ENCODE data around the gene SETD1A. TPM values are rescaled to one million over a fixed set of nuclear protein-coding genes. Genes with fewer than 3 reads are reported as not detected.
"Not testable (repeated sequence)": the region's sequence is repeated elsewhere in the genome, so short reads cannot be mapped to it uniquely, and the experiment has no call there.

Gene SETD1A
- total and polyA plus RNA-seq, 12 donors = 2.3 to 40.1 (median 12.8) TPM

DNA sequence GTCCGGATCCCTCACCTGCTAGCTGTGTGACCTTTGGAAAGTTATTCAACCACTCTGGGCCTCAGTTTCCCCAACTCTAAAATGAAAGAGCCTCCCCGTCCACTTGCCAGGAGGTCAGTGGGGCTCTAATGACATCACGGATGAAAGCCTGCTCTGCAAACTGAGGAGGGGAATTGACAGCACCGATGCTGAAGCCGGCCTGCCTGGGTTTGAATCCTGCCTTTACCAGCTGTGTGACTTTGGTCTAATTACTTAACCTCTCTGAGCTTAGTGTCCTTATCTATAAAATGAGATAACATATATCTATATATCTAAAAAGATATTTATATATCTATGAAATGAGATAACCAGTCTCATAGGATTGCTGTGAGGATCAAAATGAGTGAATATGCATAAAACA, 51.0 kb downstream of the SETD1A start:
- 71 to 76% (median 75%) methylated on average over 5 of the region's 5 CpGs for WGBS, 4 donors
- TF ChIP-seq, protein P1, sequence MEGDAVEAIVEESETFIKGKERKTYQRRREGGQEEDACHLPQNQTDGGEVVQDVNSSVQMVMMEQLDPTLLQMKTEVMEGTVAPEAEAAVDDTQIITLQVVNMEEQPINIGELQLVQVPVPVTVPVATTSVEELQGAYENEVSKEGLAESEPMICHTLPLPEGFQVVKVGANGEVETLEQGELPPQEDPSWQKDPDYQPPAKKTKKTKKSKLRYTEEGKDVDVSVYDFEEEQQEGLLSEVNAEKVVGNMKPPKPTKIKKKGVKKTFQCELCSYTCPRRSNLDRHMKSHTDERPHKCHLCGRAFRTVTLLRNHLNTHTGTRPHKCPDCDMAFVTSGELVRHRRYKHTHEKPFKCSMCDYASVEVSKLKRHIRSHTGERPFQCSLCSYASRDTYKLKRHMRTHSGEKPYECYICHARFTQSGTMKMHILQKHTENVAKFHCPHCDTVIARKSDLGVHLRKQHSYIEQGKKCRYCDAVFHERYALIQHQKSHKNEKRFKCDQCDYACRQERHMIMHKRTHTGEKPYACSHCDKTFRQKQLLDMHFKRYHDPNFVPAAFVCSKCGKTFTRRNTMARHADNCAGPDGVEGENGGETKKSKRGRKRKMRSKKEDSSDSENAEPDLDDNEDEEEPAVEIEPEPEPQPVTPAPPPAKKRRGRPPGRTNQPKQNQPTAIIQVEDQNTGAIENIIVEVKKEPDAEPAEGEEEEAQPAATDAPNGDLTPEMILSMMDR (IDR thresholded peaks at IDR 0.05) = no peak
- TF ChIP-seq POLR2A (IDR thresholded peaks at IDR 0.05) = no peak

DNA sequence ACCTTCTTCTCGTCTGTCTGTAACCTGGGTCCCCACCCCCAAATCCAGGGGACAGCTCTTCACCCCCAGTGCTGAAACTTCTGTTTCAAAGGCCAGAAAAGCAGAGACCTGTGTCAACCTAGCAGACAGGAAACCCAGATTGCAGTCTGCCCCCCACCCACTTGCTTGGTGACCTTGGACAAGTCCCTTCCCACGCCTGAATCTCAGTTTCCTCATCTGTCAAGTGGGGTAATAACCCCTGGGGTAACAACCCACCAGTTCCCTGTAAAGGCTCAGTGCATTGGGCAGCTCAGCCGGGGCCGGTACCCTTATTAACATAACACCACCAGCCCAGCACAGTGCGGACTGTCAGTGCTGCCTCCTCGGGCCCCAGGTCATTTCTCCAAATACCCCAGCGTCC, 51.6 kb downstream of the SETD1A start:
- H3K36me3 ChIP-seq (replicated peaks in 1 of 2) = no peaks in the 10 kb centered on the region
- H3K4me1 ChIP-seq (replicated peaks in 1 of 2) = no peaks in the 10 kb centered on the region
- no peak for DNase-seq
- peaks cover 19% of the 10 kb centered on the region for H3K27me3 ChIP-seq
- H3K4me3 ChIP-seq = no peak overlapping the region
- H3K27ac ChIP-seq = no peak overlapping the region
- no peaks in the 10 kb centered on the region for H3K9me3 ChIP-seq (replicated peaks in 1 of 3)
- no peak for TF ChIP-seq POLR2A (IDR thresholded peaks at IDR 0.05)
- TF ChIP-seq, protein P1 (IDR thresholded peaks at IDR 0.05) = no peak
- intact Hi-C loops (cut with DNase I) = no loop called here
- 76 to 89% (median 84%) methylated on average over 6 to 7 of the region's 7 CpGs for WGBS, 4 donors

More for the DNA sequence above, 51.0 kb downstream of the SETD1A start:
- H3K27me3 ChIP-seq = peaks cover 19% of the 10 kb centered on the region
- no peak for DNase-seq
- no peaks in the 10 kb centered on the region for H3K36me3 ChIP-seq (replicated peaks in 1 of 2)
- no peaks in the 10 kb centered on the region for H3K9me3 ChIP-seq (replicated peaks in 1 of 3)
- no peak overlapping the region for H3K27ac ChIP-seq
- H3K4me3 ChIP-seq = no peak overlapping the region
- no peaks in the 10 kb centered on the region for H3K4me1 ChIP-seq (replicated peaks in 1 of 2)
- intact Hi-C loops (cut with DNase I) = no loop called here

GRCh38 chr16:31009894-31010584, 52.5 kb downstream of the SETD1A start:
- 12 to 32% (median 25%) methylated on average over 12 to 36 of the region's 36 CpGs for WGBS, 4 donors
- DNase-seq = no peak
- Histone ChIP-seq H3K36me3 (replicated peaks in 1 of 2) (no peaks in the 10 kb centered on the region), H3K4me3 (no peak overlapping the region), H3K9me3 (replicated peaks in 1 of 3) (no peaks in the 10 kb centered on the region), H3K4me1 (replicated peaks in 1 of 2) (no peaks in the 10 kb centered on the region), H3K27ac (no peak overlapping the region), H3K27me3 (peaks cover 19% of the 10 kb centered on the region)
- TF ChIP-seq, protein P1 (IDR thresholded peaks at IDR 0.05) = no peak
- no peak for TF ChIP-seq POLR2A (IDR thresholded peaks at IDR 0.05)
- intact Hi-C loops (cut with DNase I) = no loop called here

- Histone ChIP-seq H3K27me3 (peaks cover 19% of the 10 kb centered on the region), H3K9me3 (replicated peaks in 1 of 3) (no peaks in the 10 kb centered on the region), H3K4me1 (replicated peaks in 1 of 2) (no peaks in the 10 kb centered on the region), H3K27ac (no peak within 1 kb of the TSS), H3K36me3 (replicated peaks in 1 of 2) (no peaks in the 10 kb centered on the region), H3K4me3 (no peak within 1 kb of the TSS)
- no peak for TF ChIP-seq POLR2A (IDR thresholded peaks at IDR 0.05)
- TF ChIP-seq, protein P1 (IDR thresholded peaks at IDR 0.05) = no peak
- DNase-seq = no peak
- intact Hi-C loops (cut with DNase I) = no loop called here
- WGBS, 4 donors = 14 to 58% (median 21%) methylated on average over 6 to 44 of the region's 45 CpGs
These were observed 53.2 kb downstream of the SETD1A start, which contains the start of gene STX1B for GRCh38 chr16:31010585-31011325. TSS of gene STX1B (minus strand) at chr16:31010638. CDS start at chr16:31010396, 242 bp downstream.

GRCh38 chr16:31011815-31012214, 54.3 kb downstream of the SETD1A start:
- H3K36me3 ChIP-seq (replicated peaks in 1 of 2); H3K9me3 ChIP-seq (replicated peaks in 1 of 3); H3K4me3 ChIP-seq; H3K27ac ChIP-seq; H3K4me1 ChIP-seq (replicated peaks in 1 of 2); DNase-seq; intact Hi-C loops (cut with DNase I): not testable (repeated sequence)
- H3K27me3 ChIP-seq = peaks cover 19% of the 10 kb centered on the region
- WGBS, 4 donors = 70 to 82% (median 72%) methylated on average over 7 of the region's 7 CpGs

GRCh38 chr16:31013292-31013691, 55.7 kb downstream of the SETD1A start:
- H3K9me3 ChIP-seq (replicated peaks in 1 of 3); DNase-seq; H3K4me1 ChIP-seq (replicated peaks in 1 of 2); intact Hi-C loops (cut with DNase I); H3K4me3 ChIP-seq; H3K36me3 ChIP-seq (replicated peaks in 1 of 2); H3K27ac ChIP-seq: not testable (repeated sequence)
- H3K27me3 ChIP-seq = peaks cover 19% of the 10 kb centered on the region

Data from adrenal gland (tissue), 12 donors.